ENCODE measurements around the gene S1PR4.

- TF ChIP-seq CTCF (IDR thresholded peaks at IDR 0.05; ENCODE audit: insufficient read depth, low read length, poor library complexity, severe bottlenecking): no peak
- TF ChIP-seq EZH2phosphoT487 (conservative IDR thresholded peaks at IDR 0.05; ENCODE audit: low read length): no peak
These were observed 45.4 kb upstream of the S1PR4 start for GRCh38 chr19:3132971-3133792.

Measured in SU-DHL-6 (cell line).